Calu3 (cell line): ENCODE data around the gene CD99. TPM values are rescaled to one million over a fixed set of nuclear protein-coding genes. Genes with fewer than 3 reads are reported as not detected.

Source experiments
- BruUV-seq: library from RNA; stranded (reverse); fragments of 400-500 nt; replicated peaks from 2 replicates; lab custom pipeline; 2021; lab: Mats Ljungman, UMichigan
- CTCF ChIA-PET: fragments of 300-600 bp; sonication (Branson Sonifier 250); formaldehyde crosslinking; loops from one replicate; lab custom pipeline; 2022; ENCODE audit warnings: antibody characterized with exemption; lab: Charles Lee
- DNase-seq: peaks from one replicate; pipeline ENCODE4 v3.0.0; 2022
- H3K27ac Mint-ChIP-seq: one replicate; pipeline ENCODE4 v1.8.0; 2022; ENCODE audit warnings: mixed read lengths; ENCODE audit not compliant: unreplicated experiment
- H3K27me3 Mint-ChIP-seq: one replicate; pipeline ENCODE4 v1.8.0; 2022; ENCODE audit warnings: mixed read lengths; ENCODE audit not compliant: unreplicated experiment
- H3K36me3 Mint-ChIP-seq: one replicate; pipeline ENCODE4 v1.8.0; 2022; ENCODE audit warnings: mild to moderate bottlenecking, moderate library complexity, mixed read lengths; ENCODE audit not compliant: insufficient read depth, unreplicated experiment
- H3K4me1 Mint-ChIP-seq: one replicate; pipeline ENCODE4 v1.8.0; 2022; ENCODE audit warnings: mild to moderate bottlenecking, low read depth, mixed read lengths; ENCODE audit not compliant: unreplicated experiment
- H3K4me3 Mint-ChIP-seq: one replicate; pipeline ENCODE4 v1.8.0; 2022; ENCODE audit warnings: mild to moderate bottlenecking, low read depth, moderate library complexity, mixed read lengths; ENCODE audit not compliant: unreplicated experiment
- H3K9me3 Mint-ChIP-seq: one replicate; pipeline ENCODE4 v1.8.0; 2022; ENCODE audit warnings: low read depth, mixed read lengths; ENCODE audit not compliant: unreplicated experiment
- intact Hi-C: fragments of 100-400 bp; cut with micrococcal nuclease; formaldehyde crosslinking; loops from one replicate; pipeline ENCODE4 v1.10.0; 2022; ENCODE audit not compliant: unreplicated experiment
- total RNA-seq: library from RNA; stranded (reverse); gene quantifications from 2 replicates; pipeline ENCODE4 v1.2.3, GENCODE V29; 2022
- TF ChIP-seq, protein P1 (sequence below): fragments of 200-600 bp; IDR thresholded peaks from one replicate; pipeline ENCODE4 v1.8.0; 2022; ENCODE audit warnings: antibody characterized with exemption; ENCODE audit not compliant: unreplicated experiment

Gene CD99
- total RNA-seq, 1 experiment from 2014 or later, result 73.9 TPM

DNA sequence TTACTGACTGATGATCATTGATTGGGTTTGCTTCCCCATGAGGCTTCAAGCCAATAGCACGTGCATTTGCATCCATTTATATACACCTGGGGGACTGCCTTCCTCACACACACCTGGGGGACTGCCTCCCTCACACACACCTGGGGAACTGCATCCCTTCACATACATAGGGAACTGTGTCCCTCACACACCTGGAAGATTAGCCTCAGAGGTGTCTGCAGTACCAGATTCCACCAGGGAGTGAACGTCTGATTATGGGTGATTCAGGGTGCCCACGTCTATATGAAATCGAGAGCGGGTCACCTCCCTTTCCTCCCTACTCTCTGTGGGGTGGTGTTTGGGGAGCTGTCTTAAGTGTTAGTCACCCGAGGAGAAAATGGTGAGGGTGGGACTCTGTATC, 16.9 kb downstream of the CD99 start:
- Mint-ChIP-seq H3K36me3 (no peaks in the 10 kb centered on the region), H3K9me3 (no peaks in the 10 kb centered on the region), H3K27me3 (no peaks in the 10 kb centered on the region), H3K4me3 (no peak overlapping the region), H3K4me1 (peaks cover 12% of the 10 kb centered on the region), H3K27ac (no peak overlapping the region)
- intact Hi-C loops, result no loop called here
- CTCF ChIA-PET, result no interaction called here
- DNase-seq, result no peak
- no TSS peak for BruUV-seq
- TF ChIP-seq, protein P1, sequence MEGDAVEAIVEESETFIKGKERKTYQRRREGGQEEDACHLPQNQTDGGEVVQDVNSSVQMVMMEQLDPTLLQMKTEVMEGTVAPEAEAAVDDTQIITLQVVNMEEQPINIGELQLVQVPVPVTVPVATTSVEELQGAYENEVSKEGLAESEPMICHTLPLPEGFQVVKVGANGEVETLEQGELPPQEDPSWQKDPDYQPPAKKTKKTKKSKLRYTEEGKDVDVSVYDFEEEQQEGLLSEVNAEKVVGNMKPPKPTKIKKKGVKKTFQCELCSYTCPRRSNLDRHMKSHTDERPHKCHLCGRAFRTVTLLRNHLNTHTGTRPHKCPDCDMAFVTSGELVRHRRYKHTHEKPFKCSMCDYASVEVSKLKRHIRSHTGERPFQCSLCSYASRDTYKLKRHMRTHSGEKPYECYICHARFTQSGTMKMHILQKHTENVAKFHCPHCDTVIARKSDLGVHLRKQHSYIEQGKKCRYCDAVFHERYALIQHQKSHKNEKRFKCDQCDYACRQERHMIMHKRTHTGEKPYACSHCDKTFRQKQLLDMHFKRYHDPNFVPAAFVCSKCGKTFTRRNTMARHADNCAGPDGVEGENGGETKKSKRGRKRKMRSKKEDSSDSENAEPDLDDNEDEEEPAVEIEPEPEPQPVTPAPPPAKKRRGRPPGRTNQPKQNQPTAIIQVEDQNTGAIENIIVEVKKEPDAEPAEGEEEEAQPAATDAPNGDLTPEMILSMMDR, result no peak

DNA sequence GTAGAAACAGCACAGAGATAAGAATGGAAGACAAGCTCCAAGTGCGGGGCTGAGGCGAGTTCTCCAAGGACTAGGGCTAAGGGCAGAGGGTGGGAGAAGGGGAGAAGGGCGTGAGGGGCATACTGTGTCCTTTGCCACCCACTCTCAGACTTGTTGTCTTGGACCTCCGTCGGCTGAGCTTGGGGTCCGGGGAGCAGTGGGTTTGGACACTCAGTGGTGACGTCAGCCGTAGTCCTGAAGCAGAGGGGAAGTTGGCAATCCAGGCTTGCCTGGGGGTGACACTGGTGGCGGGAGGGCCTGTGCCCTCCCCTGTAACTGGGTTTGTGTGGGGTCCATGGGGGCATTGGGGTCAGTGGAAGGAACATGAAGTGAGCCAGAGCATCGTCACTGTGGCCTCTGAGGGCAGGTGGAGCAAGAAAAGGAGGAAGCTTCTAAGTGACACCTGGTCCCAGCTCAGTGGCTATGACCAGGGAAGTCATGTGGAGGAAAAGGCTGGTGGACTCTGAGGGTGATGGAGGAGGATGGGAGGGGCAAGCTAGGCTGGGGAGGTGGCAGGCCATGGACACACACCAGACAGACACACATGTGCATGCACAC, 17.6 kb downstream of the CD99 start:
- Mint-ChIP-seq H3K9me3 (no peaks in the 10 kb centered on the region), H3K27me3 (no peaks in the 10 kb centered on the region), H3K27ac (no peak overlapping the region), H3K4me3 (no peak overlapping the region), H3K36me3 (no peaks in the 10 kb centered on the region), H3K4me1 (peaks cover 12% of the 10 kb centered on the region)
- no TSS peak for BruUV-seq
- intact Hi-C loops, result no loop called here
- CTCF ChIA-PET, result no interaction called here
- TF ChIP-seq, protein P1, result no peak
- DNase-seq, result no peak

DNA sequence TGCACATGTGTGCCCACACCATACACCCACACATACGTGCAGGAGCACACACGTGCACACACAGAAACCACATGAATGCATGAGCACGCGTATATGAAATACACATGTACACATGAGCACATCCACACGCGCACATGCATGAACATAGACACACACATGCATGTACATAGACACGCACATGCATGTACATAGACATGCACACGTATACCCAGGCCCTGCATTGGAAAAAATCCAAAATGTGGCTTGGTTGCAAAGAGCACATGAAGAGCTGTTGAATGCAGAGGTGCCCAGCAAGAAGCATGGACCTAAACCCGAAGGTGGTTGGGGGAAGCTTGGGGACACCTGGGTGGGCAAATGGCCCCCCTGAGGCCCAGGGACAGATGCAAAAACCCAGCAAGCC, 18.5 kb downstream of the CD99 start:
- CTCF ChIA-PET, result no interaction called here
- H3K4me3 Mint-ChIP-seq, result peak overlapping the region; percentile 46
- no peaks in the 10 kb centered on the region for H3K36me3 Mint-ChIP-seq
- H3K4me1 Mint-ChIP-seq, result peaks cover 12% of the 10 kb centered on the region
- no peaks in the 10 kb centered on the region for H3K9me3 Mint-ChIP-seq
- no peak for DNase-seq
- intact Hi-C loops, result no loop called here
- no TSS peak for BruUV-seq
- TF ChIP-seq, protein P1, result no peak
- no peak overlapping the region for H3K27ac Mint-ChIP-seq
- no peaks in the 10 kb centered on the region for H3K27me3 Mint-ChIP-seq

DNA sequence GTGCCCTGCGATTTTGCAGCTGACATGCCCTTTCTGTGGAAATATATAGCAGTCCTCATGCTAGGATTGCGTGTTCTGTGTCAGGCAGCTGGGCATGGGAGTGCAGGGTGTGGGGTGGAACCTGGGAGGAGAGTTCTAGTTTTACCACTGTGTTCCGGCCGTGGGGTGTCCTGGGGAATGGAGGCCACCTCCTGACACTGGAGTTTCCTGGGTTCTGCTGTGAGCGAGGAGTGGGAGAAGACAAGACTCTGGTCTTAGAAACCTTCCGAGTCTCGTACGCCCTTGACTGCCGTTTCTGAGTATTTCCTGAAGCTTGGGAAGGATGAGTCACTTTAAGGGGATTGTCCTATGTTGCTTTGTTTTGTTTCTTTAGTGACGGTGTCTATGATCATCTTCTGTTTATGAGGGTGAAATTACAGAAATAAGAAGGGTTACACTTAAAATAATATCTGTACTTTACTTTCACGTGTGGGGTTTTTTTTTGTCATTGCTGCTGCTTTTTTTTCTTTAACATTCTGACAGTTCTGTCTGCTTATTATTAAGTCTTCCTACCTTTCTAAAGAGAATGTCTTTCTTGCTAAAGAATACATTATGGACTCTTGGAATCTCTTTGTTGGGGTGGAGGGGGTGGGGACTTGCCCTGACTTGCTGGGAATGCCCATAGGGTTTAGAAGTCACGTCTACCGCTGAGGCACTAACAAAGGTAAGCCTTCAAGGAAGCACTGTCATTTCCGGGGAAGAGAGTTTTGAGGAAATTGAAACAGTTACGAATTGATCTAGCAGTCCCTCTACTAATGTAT, 19.1 kb downstream of the CD99 start:
- BruUV-seq, result no TSS peak
- intact Hi-C loops, result no loop called here
- no peaks in the 10 kb centered on the region for H3K9me3 Mint-ChIP-seq
- H3K36me3 Mint-ChIP-seq, result no peaks in the 10 kb centered on the region
- H3K4me3 Mint-ChIP-seq, result peak overlapping the region; percentile 46
- H3K4me1 Mint-ChIP-seq, result peaks cover 12% of the 10 kb centered on the region
- no peak for DNase-seq
- TF ChIP-seq, protein P1, result no peak
- CTCF ChIA-PET, result no interaction called here
- no peaks in the 10 kb centered on the region for H3K27me3 Mint-ChIP-seq
- H3K27ac Mint-ChIP-seq, result peak overlapping the region; percentile 83
